HG02798 (cell line): ENCODE data around the gene RABL2A.
"Not testable (repeated sequence)": the region's sequence is repeated elsewhere in the genome, so short reads cannot be mapped to it uniquely, and the experiment has no call there.

Experiments
- ATAC-seq: cut with Tn5 transposase; IDR thresholded peaks from one replicate; pipeline ENCODE4 v1.9.1; 2021; ENCODE audit warnings: mild to moderate bottlenecking; ENCODE audit not compliant: unreplicated experiment, poor library complexity

The RABL2A gene

GRCh38 chr2:113604661-113605060 is 22.4 kb upstream of the RABL2A start:
- not testable (repeated sequence) for ATAC-seq

GRCh38 chr2:113606036-113606435 is 21.0 kb upstream of the RABL2A start:
- not testable (repeated sequence) for ATAC-seq

- ATAC-seq = not testable (repeated sequence)
Measured at GRCh38 chr2:113609822-113610221, 17.2 kb upstream of the RABL2A start.

GRCh38 chr2:113621002-113621401 is 6.1 kb upstream of the RABL2A start:
- not testable (repeated sequence) for ATAC-seq

GRCh38 chr2:113625906-113626305 is 1.2 kb upstream of the RABL2A start:
- ATAC-seq = not testable (repeated sequence)

GRCh38 chr2:113632849-113633345 is 5.8 kb downstream of the RABL2A start:
- ATAC-seq = not testable (repeated sequence)

GRCh38 chr2:113635358-113635757 is 8.3 kb downstream of the RABL2A start:
- ATAC-seq = not testable (repeated sequence)

GRCh38 chr2:113636226-113636625 is 9.2 kb downstream of the RABL2A start:
- ATAC-seq = not testable (repeated sequence)

- not testable (repeated sequence) for ATAC-seq
Measured at GRCh38 chr2:113638084-113638483, 11.0 kb downstream of the RABL2A start.

GRCh38 chr2:113646217-113646616 is 19.2 kb downstream of the RABL2A start:
- ATAC-seq = not testable (repeated sequence)

GRCh38 chr2:113650834-113651815 is 24.1 kb downstream of the RABL2A start:
- not testable (repeated sequence) for ATAC-seq

- not testable (repeated sequence) for ATAC-seq
Measured at GRCh38 chr2:113652599-113652998, 25.5 kb downstream of the RABL2A start.

GRCh38 chr2:113656031-113656624 is 29.1 kb downstream of the RABL2A start:
- not testable (repeated sequence) for ATAC-seq

GRCh38 chr2:113657735-113658134 is 30.7 kb downstream of the RABL2A start:
- not testable (repeated sequence) for ATAC-seq

- ATAC-seq = not testable (repeated sequence)
Measured at GRCh38 chr2:113663285-113664060, 36.4 kb downstream of the RABL2A start.

- not testable (repeated sequence) for ATAC-seq
Measured at GRCh38 chr2:113664761-113665533, 37.9 kb downstream of the RABL2A start.

GRCh38 chr2:113669013-113669412 is 41.9 kb downstream of the RABL2A start:
- ATAC-seq = not testable (repeated sequence)

- ATAC-seq = no peak
Measured at GRCh38 chr2:113672326-113672932, 45.4 kb downstream of the RABL2A start.

- no peak for ATAC-seq
Measured at GRCh38 chr2:113675875-113676274, 48.8 kb downstream of the RABL2A start.
